ENCODE results near the gene PARD6G.

The PARD6G gene

DNA sequence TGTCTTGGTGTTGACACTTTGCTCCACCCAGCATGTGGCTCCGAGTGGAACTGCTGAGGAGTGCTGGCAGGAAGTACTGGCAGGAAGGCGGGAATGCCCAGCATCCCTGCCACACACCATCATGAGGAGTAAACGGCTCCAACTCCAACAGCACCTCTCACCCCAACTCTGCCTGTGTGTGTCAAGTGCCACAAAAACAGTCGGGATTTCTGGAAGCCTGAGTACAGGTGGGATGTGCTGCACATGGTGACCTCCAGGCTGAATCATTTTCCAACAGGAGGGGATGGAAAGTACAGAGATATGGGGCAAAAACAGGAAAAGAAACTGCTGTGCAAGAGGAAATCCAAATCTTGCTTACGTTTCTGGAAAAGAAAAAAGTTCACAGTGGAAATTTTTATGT is 53.6 kb downstream of the PARD6G start:
- H3K4me3 Mint-ChIP-seq = no peak overlapping the region
- H3K27me3 Mint-ChIP-seq = peaks cover 26% of the 10 kb centered on the region
- H3K9me3 Mint-ChIP-seq = no peaks in the 10 kb centered on the region
- no peaks in the 10 kb centered on the region for H3K36me3 Mint-ChIP-seq
- no peak for ATAC-seq (ENCODE audit: low read depth)
- no peak overlapping the region for H3K27ac Mint-ChIP-seq
- DNase-seq (ENCODE audit: low spot score in 2 of 2) = no peak
- H3K4me1 Mint-ChIP-seq = no peaks in the 10 kb centered on the region

GRCh38 chr18:80192653-80193385 is 54.5 kb downstream of the PARD6G start:
- ATAC-seq (ENCODE audit: low read depth) (no peak), DNase-seq (ENCODE audit: low spot score in 2 of 2) (no peak)
- Mint-ChIP-seq H3K27ac (no peak overlapping the region), H3K4me1 (no peaks in the 10 kb centered on the region), H3K36me3 (no peaks in the 10 kb centered on the region), H3K9me3 (no peaks in the 10 kb centered on the region), H3K27me3 (peaks cover 26% of the 10 kb centered on the region), H3K4me3 (no peak overlapping the region)

DNA sequence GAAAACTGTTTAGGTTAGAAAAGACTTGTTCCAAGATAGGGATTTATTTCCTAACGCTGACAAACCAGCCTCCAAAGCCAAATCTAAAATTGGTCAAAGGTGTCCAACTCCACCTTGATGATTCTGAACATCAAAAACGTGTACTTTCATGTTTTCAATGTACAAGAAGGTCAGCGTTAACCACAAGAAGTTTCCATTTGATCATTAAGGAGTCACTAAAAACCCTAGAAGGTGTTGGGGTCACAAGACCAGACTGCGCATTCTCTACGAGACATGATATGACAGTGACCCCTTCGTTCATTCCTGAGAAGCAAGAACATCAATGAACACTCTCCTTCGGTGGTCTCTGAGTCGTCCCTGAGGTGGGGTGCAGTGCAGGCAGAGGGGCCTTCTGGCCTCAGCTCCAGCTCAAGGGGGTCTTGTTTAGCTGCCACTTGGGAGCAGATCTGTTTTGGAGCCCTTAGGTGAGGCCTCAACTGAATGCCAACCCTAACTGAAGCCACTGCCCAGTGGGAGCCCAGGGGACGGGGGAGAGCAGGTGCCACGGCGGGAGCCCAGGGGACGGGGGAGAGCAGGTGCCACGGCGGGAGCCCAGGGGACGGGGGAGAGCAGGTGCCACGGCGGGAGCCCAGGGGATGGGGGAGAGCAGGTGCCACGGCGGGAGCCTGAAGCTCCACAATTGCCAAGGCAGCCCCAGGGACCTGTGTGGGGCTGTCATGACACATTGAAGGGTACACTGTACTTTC is 55.2 kb downstream of the PARD6G start:
- Mint-ChIP-seq H3K27me3 (peaks cover 26% of the 10 kb centered on the region), H3K4me1 (no peaks in the 10 kb centered on the region), H3K9me3 (no peaks in the 10 kb centered on the region), H3K36me3 (no peaks in the 10 kb centered on the region), H3K27ac (no peak overlapping the region), H3K4me3 (no peak overlapping the region)
- ATAC-seq (ENCODE audit: low read depth) (no peak), DNase-seq (ENCODE audit: low spot score in 2 of 2) (no peak)

DNA sequence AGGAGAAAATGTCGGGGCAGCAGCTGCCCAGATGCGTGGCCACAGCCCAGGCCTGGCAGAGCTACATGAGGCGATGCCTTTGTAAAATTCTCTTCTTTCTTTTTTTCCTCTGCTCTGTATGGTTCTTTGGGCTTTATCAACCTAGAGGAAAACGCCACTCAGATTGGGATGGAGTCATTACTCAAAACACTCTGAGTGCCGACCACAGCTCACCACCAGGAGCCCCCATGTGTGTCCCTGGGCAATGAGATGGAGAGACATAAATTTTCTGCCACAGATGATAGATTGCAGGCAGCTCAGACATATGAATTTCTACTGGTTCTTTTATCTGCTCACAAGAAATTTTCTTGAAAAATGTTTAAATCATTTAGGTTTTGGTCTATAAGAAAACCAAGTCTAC is 56.0 kb downstream of the PARD6G start:
- H3K9me3 Mint-ChIP-seq = no peaks in the 10 kb centered on the region
- no peaks in the 10 kb centered on the region for H3K36me3 Mint-ChIP-seq
- H3K4me3 Mint-ChIP-seq = no peak overlapping the region
- H3K27me3 Mint-ChIP-seq = peaks cover 26% of the 10 kb centered on the region
- no peak for ATAC-seq (ENCODE audit: low read depth)
- DNase-seq (ENCODE audit: low spot score in 2 of 2) = no peak
- no peak overlapping the region for H3K27ac Mint-ChIP-seq
- no peaks in the 10 kb centered on the region for H3K4me1 Mint-ChIP-seq

- Mint-ChIP-seq H3K4me1 (no peaks in the 10 kb centered on the region), H3K4me3 (no peak overlapping the region), H3K36me3 (no peaks in the 10 kb centered on the region), H3K27me3 (peaks cover 32% of the 10 kb centered on the region), H3K9me3 (no peaks in the 10 kb centered on the region), H3K27ac (no peak overlapping the region)
- DNase-seq (ENCODE audit: low spot score in 2 of 2) (no peak), ATAC-seq (ENCODE audit: low read depth) (no peak)
These were observed 57.0 kb downstream of the PARD6G start for GRCh38 chr18:80190311-80190710.

- H3K36me3 Mint-ChIP-seq = no peaks in the 10 kb centered on the region
- ATAC-seq (ENCODE audit: low read depth) = no peak
These were observed 57.8 kb downstream of the PARD6G start for GRCh38 chr18:80189531-80189865.

DNA sequence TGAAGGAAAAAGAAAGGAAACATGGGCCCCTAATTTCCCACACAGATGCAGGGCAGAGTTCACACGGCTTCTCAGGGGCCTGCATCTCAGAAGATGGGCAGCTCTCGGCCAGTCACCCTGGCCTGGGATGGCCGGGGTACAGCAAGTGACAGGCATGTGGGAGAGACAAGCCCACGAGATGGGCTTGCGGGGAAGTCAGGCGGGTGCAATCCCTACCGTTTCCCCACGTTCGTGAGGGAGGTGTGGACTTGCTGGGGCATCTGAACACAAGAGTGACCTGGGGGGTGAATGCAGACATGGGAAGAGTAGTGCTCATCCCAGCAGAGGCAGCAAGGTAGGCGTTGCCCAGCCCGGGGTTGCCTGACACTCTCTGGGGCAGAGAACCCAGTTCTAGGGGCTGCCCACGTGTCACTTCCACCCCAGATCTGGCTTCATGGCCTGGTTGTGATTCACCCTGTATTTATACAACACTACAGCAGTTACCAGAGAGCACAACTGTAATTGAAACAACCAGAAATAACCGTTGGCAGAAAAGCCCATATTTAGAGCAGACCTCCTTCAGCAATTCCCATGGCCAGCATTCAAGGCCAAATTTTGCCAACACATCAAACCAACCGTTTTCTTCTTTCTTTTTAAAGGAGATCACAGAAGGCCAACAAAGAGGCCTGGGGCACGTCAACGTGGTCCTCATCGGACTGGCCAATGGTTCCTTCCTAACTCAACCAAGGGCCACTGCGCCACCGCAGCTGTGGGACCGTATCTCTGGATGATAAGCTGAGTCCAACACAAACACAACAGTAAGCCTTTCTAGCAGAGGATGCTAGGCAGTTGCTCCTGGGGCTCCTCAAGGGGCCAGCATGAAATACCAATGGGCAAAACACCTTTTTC is 58.4 kb downstream of the PARD6G start:
- Mint-ChIP-seq H3K9me3 (no peaks in the 10 kb centered on the region), H3K36me3 (no peaks in the 10 kb centered on the region), H3K4me3 (no peak overlapping the region), H3K27me3 (peaks cover 26% of the 10 kb centered on the region), H3K27ac (no peak overlapping the region), H3K4me1 (no peaks in the 10 kb centered on the region)
- DNase-seq (ENCODE audit: low spot score in 2 of 2) = no peak
- no peak for ATAC-seq (ENCODE audit: low read depth)

More at GRCh38 chr18:80189531-80189865, 57.8 kb downstream of the PARD6G start:
- Mint-ChIP-seq H3K4me3 (no peak overlapping the region), H3K27me3 (peaks cover 29% of the 10 kb centered on the region), H3K4me1 (no peaks in the 10 kb centered on the region), H3K9me3 (no peaks in the 10 kb centered on the region), H3K27ac (no peak overlapping the region)
- no peak for DNase-seq (ENCODE audit: low spot score in 2 of 2)

- Mint-ChIP-seq H3K4me3 (no peak overlapping the region), H3K4me1 (no peaks in the 10 kb centered on the region), H3K9me3 (no peaks in the 10 kb centered on the region), H3K27ac (no peak overlapping the region), H3K36me3 (no peaks in the 10 kb centered on the region), H3K27me3 (peaks cover 23% of the 10 kb centered on the region)
- DNase-seq (ENCODE audit: low spot score in 2 of 2) = no peak
- no peak for ATAC-seq (ENCODE audit: low read depth)
These were observed 59.2 kb downstream of the PARD6G start for GRCh38 chr18:80187956-80188642.

DNA sequence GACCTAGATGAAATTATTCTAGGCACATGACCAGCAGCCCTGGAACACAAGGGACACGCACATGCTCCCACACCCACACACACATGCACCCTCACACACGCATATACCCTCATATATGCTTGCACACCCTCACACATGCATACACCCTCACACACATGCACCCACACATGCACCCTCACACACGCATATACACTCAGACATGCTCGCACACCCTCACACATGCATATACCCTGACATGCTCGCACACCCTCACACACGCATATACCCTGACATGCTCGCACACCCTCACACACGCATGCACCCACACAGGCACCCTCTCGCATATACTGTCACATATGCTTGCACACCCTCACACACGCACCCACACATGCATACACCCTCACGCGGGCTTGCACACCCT is 61.8 kb downstream of the PARD6G start:
- ATAC-seq (ENCODE audit: low read depth) (no peak), DNase-seq (ENCODE audit: low spot score in 2 of 2) (no peak)
- Mint-ChIP-seq H3K36me3 (no peaks in the 10 kb centered on the region), H3K27me3 (peaks cover 21% of the 10 kb centered on the region), H3K4me1 (no peaks in the 10 kb centered on the region), H3K9me3 (no peaks in the 10 kb centered on the region), H3K4me3 (no peak overlapping the region), H3K27ac (no peak overlapping the region)

DNA sequence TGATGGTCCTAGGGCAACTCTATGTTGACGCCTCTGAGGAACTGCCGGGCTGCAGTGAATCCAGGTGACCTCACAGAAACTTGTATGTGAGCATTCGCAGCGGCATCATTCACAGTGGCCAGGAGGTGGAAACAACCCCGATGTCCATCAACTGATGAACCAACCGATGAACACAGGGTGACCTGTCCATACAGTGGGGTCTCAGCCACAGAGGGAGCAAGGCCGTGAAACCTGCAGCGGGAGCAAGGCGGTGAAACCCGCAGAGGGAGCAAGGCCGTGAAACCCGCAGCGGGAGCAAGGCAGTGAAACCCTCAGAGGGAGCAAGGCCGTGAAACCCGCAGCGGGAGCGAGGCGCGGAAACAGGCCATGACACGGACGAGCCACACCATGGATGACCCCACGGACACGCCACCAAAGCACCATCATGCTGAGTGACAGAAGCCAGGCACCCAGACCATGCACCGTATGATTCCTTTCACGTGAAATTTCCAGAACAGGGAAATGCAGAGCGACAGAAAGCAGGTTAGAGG is 63.0 kb downstream of the PARD6G start:
- H3K27ac Mint-ChIP-seq = no peak overlapping the region
- no peaks in the 10 kb centered on the region for H3K9me3 Mint-ChIP-seq
- no peak for ATAC-seq (ENCODE audit: low read depth)
- no peak overlapping the region for H3K4me3 Mint-ChIP-seq
- H3K27me3 Mint-ChIP-seq = peaks cover 20% of the 10 kb centered on the region
- peaks cover 2% of the 10 kb centered on the region for H3K4me1 Mint-ChIP-seq
- DNase-seq (ENCODE audit: low spot score in 2 of 2) = no peak
- no peaks in the 10 kb centered on the region for H3K36me3 Mint-ChIP-seq

DNA sequence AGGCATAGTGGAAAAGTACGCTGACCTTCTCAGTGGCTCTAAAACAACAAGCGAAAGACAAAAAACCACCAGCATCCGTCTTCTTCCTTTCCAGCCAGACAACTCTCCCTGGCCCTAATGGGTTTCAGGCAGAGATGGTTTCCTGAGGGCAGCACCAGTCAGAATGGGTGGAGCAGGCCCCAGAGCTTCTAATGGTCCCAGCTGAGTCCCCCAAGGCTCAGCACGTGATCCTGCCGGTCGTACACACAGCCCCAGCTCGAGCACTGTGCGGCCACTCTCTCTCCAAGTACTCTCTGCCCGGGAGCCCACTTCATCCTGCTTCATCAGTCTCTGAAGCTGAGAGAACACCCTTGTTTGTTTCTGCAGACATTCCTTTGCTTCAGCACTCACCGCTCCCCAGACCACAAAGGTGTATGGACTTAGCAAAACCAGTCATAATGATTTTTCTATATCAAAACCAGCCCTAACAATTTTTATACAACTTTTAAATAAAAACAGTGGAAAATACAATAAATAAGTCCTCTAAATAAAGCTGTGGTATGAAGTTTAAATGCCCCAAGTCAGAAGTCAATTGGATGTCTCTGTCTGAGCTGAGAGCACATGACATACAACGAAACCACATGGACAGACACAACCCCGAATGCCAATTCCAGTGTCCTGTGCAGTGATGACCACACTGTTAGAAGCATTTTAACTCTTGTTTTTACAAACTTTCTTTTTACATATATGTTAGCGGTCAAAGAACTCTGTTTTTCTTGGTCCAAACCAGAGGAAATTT is 63.9 kb downstream of the PARD6G start:
- H3K4me1 Mint-ChIP-seq = peaks cover 2% of the 10 kb centered on the region
- H3K9me3 Mint-ChIP-seq = no peaks in the 10 kb centered on the region
- H3K4me3 Mint-ChIP-seq = no peak overlapping the region
- no peak overlapping the region for H3K27ac Mint-ChIP-seq
- DNase-seq (ENCODE audit: low spot score in 2 of 2) = no peak
- no peak for ATAC-seq (ENCODE audit: low read depth)
- H3K27me3 Mint-ChIP-seq = peaks cover 22% of the 10 kb centered on the region
- H3K36me3 Mint-ChIP-seq = no peaks in the 10 kb centered on the region

- ATAC-seq (ENCODE audit: low read depth) (no peak), DNase-seq (ENCODE audit: low spot score in 2 of 2) (no peak)
- Mint-ChIP-seq H3K36me3 (no peaks in the 10 kb centered on the region), H3K9me3 (no peaks in the 10 kb centered on the region), H3K4me1 (peaks cover 2% of the 10 kb centered on the region), H3K27ac (no peak overlapping the region), H3K4me3 (no peak overlapping the region), H3K27me3 (peaks cover 22% of the 10 kb centered on the region)
These were observed 64.5 kb downstream of the PARD6G start for GRCh38 chr18:80182855-80183254.

Measured in memory B cell (primary cell).